Fibroblast of skin of left biceps (primary cell): ENCODE data around the gene PRRC2B.
"Not testable (repeated sequence)": the region's sequence is repeated elsewhere in the genome, so short reads cannot be mapped to it uniquely, and the experiment has no call there.

ENCODE experiments used
- DNase-seq, 2 experiments: peaks; one replicate each; pipeline ENCODE4 v3.0.0-alpha.2; 2013; ENCODE audit warnings: low read depth in 2 of 2

Gene PRRC2B

GRCh38 chr9:131470581-131470991 lies 76.7 kb downstream of the PRRC2B start:
- DNase-seq = no peak

- DNase-seq = not testable (repeated sequence)
These were observed 78.2 kb downstream of the PRRC2B start for GRCh38 chr9:131472085-131472484.

GRCh38 chr9:131473198-131473885 lies 79.5 kb downstream of the PRRC2B start:
- DNase-seq = no peak

GRCh38 chr9:131473891-131474290 lies 80.0 kb downstream of the PRRC2B start:
- no peak for DNase-seq

- DNase-seq = no peak
These were observed 80.8 kb downstream of the PRRC2B start for GRCh38 chr9:131474711-131475110.

- DNase-seq = no peak
These were observed 81.4 kb downstream of the PRRC2B start for GRCh38 chr9:131475111-131475955.

GRCh38 chr9:131475956-131476776 lies 82.3 kb downstream of the PRRC2B start:
- DNase-seq = no peak

- no peak for DNase-seq
These were observed 83.0 kb downstream of the PRRC2B start for GRCh38 chr9:131476777-131477345.

GRCh38 chr9:131477367-131477766 lies 83.5 kb downstream of the PRRC2B start:
- DNase-seq = no peak

- no peak for DNase-seq
These were observed 84.0 kb downstream of the PRRC2B start for GRCh38 chr9:131477816-131478419.

- DNase-seq = no peak
These were observed 84.6 kb downstream of the PRRC2B start for GRCh38 chr9:131478421-131478868.

- DNase-seq = no peak
These were observed 85.0 kb downstream of the PRRC2B start for GRCh38 chr9:131478911-131479310.

GRCh38 chr9:131480258-131480657 lies 86.4 kb downstream of the PRRC2B start:
- no peak for DNase-seq

- no peak for DNase-seq
These were observed 87.8 kb downstream of the PRRC2B start for GRCh38 chr9:131481441-131482342.

- no peak for DNase-seq
These were observed 88.6 kb downstream of the PRRC2B start for GRCh38 chr9:131482343-131483006.

GRCh38 chr9:131483319-131484050 lies 89.6 kb downstream of the PRRC2B start:
- no peak for DNase-seq

GRCh38 chr9:131484051-131484445 lies 90.2 kb downstream of the PRRC2B start:
- DNase-seq = no peak

- no peak for DNase-seq
These were observed 90.8 kb downstream of the PRRC2B start for GRCh38 chr9:131484560-131485185.

- no peak for DNase-seq
These were observed 91.3 kb downstream of the PRRC2B start for GRCh38 chr9:131485206-131485605.
